Rectal smooth muscle tissue (tissue), 1 donor: ENCODE measurements around the gene DNAJC5G.

ENCODE experiments used
- H3K27ac ChIP-seq: one replicate; pipeline ENCODE4 v1.7.0; 2013; ENCODE audit warnings: low read depth, low read length, inconsistent platforms
- H3K27me3 ChIP-seq: one replicate; pipeline ENCODE4 v1.7.0; 2013; ENCODE audit warnings: low read length; ENCODE audit not compliant: control insufficient read depth, insufficient read depth
- H3K36me3 ChIP-seq: one replicate; pipeline ENCODE4 v1.7.0; 2013; ENCODE audit warnings: low read length; ENCODE audit not compliant: control insufficient read depth, insufficient read depth
- H3K4me1 ChIP-seq: one replicate; pipeline ENCODE4 v1.7.0; 2013; ENCODE audit warnings: low read length; ENCODE audit not compliant: control insufficient read depth, insufficient read depth
- H3K4me3 ChIP-seq: one replicate; pipeline ENCODE4 v1.7.0; 2013; ENCODE audit warnings: low read length
- H3K9ac ChIP-seq: one replicate; pipeline ENCODE4 v1.7.0; 2013; ENCODE audit warnings: low read length

The DNAJC5G gene, protein sequence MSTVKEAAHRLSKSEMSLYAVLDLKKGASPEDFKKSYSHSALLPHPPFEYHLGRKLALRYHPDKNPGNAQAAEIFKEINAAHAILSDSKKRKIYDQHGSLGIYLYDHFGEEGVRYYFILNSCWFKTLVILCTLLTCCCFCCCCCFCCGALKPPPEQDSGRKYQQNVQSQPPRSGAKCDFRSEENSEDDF

DNA sequence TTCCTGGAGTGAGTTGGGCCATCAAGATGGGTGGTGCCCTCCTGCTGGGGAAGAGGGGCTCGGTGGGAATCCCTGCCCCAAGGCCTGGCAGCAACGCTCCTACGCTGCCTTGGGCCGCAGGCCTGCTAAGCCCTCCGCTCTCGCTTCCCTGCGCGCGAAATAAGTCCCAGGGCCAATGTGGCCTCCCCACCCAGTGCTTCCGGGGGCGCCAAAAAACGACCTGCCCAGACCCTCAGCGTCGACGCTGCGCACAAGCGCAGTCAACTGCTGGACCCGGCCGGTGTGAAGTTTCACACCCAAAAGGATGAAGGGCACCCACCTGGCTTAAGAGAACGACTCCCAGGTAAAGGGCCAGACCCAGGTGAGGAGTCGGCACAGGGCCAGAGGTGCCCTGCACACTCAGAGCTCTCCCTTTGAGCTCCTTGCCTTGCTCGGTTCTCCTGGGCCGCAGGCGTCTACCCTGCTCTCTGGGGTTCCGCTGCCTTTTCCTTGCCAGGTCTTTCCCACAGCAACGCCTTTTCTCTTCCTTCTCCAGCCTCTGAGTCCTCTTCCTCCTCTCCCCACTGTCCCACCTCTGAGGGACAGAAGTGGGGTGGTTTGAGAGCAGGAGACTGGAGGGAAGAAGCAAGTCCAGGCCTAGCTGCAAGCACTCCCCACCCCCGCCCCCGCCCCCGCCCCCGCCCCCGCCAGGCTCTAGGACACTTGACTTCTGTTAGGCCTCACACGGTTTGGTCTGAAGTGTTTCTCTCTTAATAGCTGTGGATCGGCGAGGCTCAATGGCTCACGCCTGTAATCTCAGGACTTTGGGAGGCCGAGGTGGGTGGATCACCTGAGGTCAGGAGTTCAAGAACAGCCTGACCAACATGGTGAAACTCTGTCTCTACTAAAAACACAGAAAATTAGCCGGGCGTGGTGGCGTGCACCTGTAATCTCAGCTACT lies at the start of gene DNAJC5G:
DNAJC5G (plus strand) TSS at position 223 of the 940 bp plus-strand sequence. CDS start 1,296 bp downstream, outside the sequence.
- Histone ChIP-seq H3K36me3 (no peaks in the 10 kb centered on the region), H3K4me1 (peaks cover 3% of the 10 kb centered on the region), H3K27me3 (no peaks in the 10 kb centered on the region), H3K4me3 (no peak within 1 kb of the TSS), H3K27ac (no peak within 1 kb of the TSS), H3K9ac (no peak within 1 kb of the TSS)

DNA sequence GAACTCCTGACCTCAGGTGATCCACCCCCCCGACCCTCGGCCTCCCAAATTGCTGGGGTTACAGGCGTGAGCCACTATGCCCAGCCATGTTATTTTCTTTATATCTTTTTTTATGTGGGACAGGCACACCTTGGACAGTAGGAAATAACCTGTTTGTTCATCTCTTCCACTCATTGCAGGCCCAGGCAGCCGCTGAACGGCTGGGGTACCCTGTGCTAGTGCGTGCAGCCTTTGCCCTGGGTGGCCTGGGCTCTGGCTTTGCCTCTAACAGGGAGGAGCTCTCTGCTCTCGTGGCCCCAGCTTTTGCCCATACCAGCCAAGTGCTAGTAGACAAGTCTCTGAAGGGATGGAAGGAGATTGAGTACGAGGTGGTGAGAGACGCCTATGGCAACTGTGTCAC lies 49.7 kb upstream of the DNAJC5G start:
- H3K4me3 ChIP-seq: no peak overlapping the region
- peaks cover 39% of the 10 kb centered on the region for H3K36me3 ChIP-seq
- H3K9ac ChIP-seq: no peak overlapping the region
- no peaks in the 10 kb centered on the region for H3K4me1 ChIP-seq
- no peaks in the 10 kb centered on the region for H3K27me3 ChIP-seq
- no peak overlapping the region for H3K27ac ChIP-seq

DNA sequence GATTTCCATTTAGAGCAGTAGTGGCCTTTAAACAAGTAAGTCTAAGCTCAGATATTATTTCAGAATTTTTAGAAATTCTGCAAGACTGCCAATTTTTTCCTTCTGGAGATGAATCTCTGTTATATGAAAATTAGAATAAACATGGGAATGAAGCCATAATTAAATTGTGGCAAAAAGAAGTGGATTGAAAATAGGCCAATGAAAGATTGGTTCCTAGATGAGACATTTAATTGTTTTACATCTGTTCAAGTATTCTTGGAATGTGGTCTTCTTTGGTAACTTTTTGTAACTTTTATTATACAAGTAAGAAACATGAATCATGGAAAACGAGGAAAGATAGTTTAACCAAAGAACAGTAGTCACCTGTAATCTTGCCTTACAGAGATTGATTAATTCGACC lies 47.7 kb upstream of the DNAJC5G start:
- Histone ChIP-seq H3K4me3 (no peak overlapping the region), H3K9ac (no peak overlapping the region), H3K4me1 (no peaks in the 10 kb centered on the region), H3K36me3 (peaks cover 52% of the 10 kb centered on the region), H3K27me3 (no peaks in the 10 kb centered on the region), H3K27ac (no peak overlapping the region)

DNA sequence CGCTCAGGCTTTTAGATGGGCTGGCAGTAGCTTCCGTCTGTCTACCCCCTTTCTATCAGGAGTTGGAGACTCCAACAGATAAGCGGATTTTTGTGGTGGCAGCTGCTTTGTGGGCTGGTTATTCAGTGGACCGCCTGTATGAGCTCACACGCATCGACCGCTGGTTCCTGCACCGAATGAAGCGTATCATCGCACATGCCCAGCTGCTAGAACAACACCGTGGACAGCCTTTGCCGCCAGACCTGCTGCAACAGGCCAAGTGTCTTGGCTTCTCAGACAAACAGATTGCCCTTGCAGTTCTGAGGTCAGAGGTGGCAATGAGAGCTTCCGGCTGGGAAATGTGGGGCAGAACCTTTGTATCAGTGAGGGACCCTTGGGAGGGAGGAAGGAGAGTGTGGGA lies 43.3 kb upstream of the DNAJC5G start:
- H3K36me3 ChIP-seq: peaks cover 49% of the 10 kb centered on the region
- no peak overlapping the region for H3K27ac ChIP-seq
- H3K4me1 ChIP-seq: no peaks in the 10 kb centered on the region
- H3K27me3 ChIP-seq: no peaks in the 10 kb centered on the region
- H3K9ac ChIP-seq: no peak overlapping the region
- H3K4me3 ChIP-seq: no peak overlapping the region

DNA sequence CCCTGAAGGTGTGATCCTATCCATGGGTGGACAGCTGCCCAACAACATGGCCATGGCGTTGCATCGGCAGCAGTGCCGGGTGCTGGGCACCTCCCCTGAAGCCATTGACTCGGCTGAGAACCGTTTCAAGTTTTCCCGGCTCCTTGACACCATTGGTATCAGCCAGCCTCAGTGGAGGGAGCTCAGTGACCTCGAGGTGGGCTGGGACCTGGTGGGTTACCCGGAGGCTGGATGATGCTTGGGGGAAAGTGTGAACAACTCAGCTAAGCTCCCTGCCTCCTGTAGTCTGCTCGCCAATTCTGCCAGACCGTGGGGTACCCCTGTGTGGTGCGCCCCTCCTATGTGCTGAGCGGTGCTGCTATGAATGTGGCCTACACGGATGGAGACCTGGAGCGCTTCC lies 41.9 kb upstream of the DNAJC5G start:
- H3K27ac ChIP-seq: no peak overlapping the region
- H3K4me1 ChIP-seq: no peaks in the 10 kb centered on the region
- H3K36me3 ChIP-seq: peaks cover 54% of the 10 kb centered on the region
- H3K27me3 ChIP-seq: no peaks in the 10 kb centered on the region
- H3K9ac ChIP-seq: no peak overlapping the region
- H3K4me3 ChIP-seq: no peak overlapping the region

DNA sequence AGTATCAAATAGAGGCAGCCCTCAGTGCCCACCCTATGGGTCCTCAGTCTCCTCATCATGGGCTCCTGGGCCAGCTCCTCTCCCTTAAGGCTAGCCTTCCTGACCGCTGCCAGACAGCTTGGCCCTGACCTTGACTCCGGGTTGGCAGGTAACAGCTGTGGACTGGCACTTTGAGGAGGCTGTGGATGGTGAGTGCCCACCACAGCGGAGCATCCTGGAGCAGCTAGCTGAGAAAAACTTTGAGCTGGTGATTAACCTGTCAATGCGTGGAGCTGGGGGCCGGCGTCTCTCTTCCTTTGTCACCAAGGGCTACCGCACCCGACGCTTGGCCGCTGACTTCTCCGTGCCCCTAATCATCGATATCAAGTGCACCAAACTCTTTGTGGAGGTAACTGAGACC lies 39.1 kb upstream of the DNAJC5G start:
- H3K27ac ChIP-seq: no peak overlapping the region
- H3K36me3 ChIP-seq: peaks cover 64% of the 10 kb centered on the region
- no peaks in the 10 kb centered on the region for H3K27me3 ChIP-seq
- no peak overlapping the region for H3K9ac ChIP-seq
- H3K4me3 ChIP-seq: no peak overlapping the region
- H3K4me1 ChIP-seq: no peaks in the 10 kb centered on the region

DNA sequence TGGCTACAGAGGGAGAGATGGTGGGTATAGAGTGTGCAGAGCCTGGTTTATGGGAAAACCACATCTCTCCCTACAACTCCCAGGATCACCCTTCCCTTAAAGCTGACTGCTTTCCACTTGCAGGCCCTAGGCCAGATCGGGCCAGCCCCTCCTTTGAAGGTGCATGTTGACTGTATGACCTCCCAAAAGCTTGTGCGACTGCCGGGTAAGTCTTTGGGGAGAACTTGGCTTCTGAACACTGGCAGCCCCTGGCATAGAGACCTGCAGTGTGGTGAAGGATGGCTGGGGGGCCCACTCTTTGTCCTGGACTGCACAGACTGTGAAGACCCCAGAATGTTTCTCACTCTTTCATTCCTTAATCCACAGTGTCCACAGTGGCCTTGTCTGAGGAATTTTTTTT lies 38.6 kb upstream of the DNAJC5G start:
- Histone ChIP-seq H3K27ac (no peak overlapping the region), H3K36me3 (peaks cover 65% of the 10 kb centered on the region), H3K27me3 (no peaks in the 10 kb centered on the region), H3K9ac (no peak overlapping the region), H3K4me1 (no peaks in the 10 kb centered on the region), H3K4me3 (no peak overlapping the region)

DNA sequence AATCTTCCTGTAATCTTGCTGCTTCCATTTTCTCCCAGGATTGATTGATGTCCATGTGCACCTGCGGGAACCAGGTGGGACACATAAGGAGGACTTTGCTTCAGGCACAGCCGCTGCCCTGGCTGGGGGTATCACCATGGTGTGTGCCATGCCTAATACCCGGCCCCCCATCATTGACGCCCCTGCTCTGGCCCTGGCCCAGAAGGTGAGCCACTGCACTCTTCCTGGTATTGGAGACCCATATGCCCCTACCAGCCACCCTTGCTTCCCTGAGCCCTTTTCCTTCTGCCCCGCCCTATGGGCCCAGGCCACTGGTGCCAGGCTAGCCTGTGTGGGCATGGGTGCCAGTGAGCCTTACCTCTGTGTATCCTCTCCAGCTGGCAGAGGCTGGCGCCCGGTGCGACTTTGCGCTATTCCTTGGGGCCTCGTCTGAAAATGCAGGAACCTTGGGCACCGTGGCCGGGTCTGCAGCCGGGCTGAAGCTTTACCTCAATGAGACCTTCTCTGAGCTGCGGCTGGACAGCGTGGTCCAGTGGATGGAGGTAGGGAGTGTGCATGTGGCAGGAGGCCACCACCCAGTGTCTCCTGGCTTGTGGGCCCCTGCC lies 37.8 kb upstream of the DNAJC5G start:
- Histone ChIP-seq H3K9ac (no peak overlapping the region), H3K27ac (no peak overlapping the region), H3K4me3 (no peak overlapping the region), H3K36me3 (peaks cover 59% of the 10 kb centered on the region), H3K27me3 (no peaks in the 10 kb centered on the region), H3K4me1 (no peaks in the 10 kb centered on the region)

DNA sequence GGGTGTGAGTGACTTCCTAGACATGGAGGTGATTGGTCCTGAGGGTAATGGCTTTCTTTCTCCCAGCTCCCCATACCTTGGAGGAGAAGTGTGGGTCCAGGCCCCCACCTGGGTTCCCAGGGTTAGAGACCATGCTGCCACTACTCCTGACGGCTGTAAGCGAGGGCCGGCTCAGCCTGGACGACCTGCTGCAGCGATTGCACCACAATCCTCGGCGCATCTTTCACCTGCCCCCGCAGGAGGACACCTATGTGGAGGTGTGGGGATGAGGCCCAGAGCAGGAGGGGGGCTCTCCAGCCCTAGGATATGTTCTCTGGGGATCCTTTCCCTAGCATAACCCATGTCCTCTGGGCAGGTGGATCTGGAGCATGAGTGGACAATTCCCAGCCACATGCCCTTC lies 36.3 kb upstream of the DNAJC5G start:
- peaks cover 52% of the 10 kb centered on the region for H3K36me3 ChIP-seq
- H3K27ac ChIP-seq: no peak overlapping the region
- H3K27me3 ChIP-seq: no peaks in the 10 kb centered on the region
- no peak overlapping the region for H3K4me3 ChIP-seq
- no peak overlapping the region for H3K9ac ChIP-seq
- H3K4me1 ChIP-seq: no peaks in the 10 kb centered on the region

DNA sequence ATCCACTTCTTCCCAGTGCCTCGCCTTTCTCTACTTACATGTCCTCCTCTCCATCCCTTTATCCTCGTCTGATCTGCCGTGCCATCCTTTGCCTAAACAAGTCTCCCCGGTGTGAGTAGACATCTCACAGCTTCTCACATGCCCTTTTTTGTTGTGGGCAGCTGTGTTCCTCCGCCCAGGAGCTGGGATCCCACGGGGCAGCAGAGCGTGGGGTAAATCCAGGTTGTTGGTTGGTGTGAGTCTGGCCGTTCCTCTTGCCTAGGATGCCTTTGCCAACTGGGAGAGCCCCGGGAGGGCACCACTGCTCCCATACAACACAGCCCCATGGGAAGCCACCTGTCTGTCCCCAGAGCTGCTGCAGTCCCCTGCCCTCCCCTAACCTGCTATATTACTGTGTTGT lies 34.8 kb upstream of the DNAJC5G start:
- peaks cover 43% of the 10 kb centered on the region for H3K36me3 ChIP-seq
- H3K9ac ChIP-seq: no peak overlapping the region
- H3K27me3 ChIP-seq: no peaks in the 10 kb centered on the region
- no peak overlapping the region for H3K27ac ChIP-seq
- H3K4me3 ChIP-seq: no peak overlapping the region
- no peaks in the 10 kb centered on the region for H3K4me1 ChIP-seq

DNA sequence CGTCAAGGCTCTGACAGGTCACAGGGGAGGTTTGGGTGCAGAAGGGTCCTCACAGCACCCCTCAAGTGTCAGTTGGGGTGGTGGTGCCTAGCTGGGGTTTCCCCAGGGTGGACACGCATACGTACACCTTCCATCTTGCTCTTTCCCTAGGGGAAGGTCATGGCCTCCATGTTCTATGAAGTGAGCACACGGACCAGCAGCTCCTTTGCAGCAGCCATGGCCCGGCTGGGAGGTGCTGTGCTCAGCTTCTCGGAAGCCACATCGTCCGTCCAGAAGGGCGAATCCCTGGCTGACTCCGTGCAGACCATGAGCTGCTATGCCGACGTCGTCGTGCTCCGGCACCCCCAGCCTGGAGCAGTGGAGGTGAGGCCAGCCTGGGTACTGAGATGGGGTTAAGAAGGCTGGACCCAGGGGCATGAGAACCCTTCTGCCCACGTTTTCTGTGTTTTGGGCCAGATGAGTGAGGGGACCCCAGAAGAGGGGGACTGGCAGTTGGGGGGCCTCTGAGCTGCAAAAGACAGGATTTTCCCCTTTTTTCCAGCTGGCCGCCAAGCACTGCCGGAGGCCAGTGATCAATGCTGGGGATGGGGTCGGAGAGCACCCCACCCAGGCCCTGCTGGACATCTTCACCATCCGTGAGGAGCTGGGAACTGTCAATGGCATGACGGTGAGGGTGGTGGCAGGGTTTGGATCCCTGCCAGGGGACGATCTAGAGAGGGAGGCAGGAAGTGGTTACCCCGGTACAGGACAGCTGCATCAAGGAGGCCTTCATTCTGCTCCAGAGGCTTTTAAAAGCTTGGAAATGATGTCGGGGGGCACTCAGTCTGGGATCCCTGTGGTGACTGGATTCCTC lies 33.2 kb upstream of the DNAJC5G start:
- no peak overlapping the region for H3K9ac ChIP-seq
- no peak overlapping the region for H3K27ac ChIP-seq
- H3K36me3 ChIP-seq: peaks cover 39% of the 10 kb centered on the region
- no peak overlapping the region for H3K4me3 ChIP-seq
- no peaks in the 10 kb centered on the region for H3K4me1 ChIP-seq
- no peaks in the 10 kb centered on the region for H3K27me3 ChIP-seq

DNA sequence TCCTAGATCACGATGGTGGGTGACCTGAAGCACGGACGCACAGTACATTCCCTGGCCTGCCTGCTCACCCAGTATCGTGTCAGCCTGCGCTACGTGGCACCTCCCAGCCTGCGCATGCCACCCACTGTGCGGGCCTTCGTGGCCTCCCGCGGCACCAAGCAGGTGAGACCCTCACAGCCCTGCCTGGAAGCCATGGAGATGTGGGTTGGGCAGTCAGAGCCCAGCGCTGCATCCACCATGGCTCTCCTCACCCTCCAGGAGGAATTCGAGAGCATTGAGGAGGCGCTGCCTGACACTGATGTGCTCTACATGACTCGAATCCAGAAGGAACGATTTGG lies 32.6 kb upstream of the DNAJC5G start:
- no peaks in the 10 kb centered on the region for H3K27me3 ChIP-seq
- H3K36me3 ChIP-seq: peaks cover 34% of the 10 kb centered on the region
- no peak overlapping the region for H3K27ac ChIP-seq

More for the DNA sequence above, 32.6 kb upstream of the DNAJC5G start:
- Histone ChIP-seq H3K4me1 (no peaks in the 10 kb centered on the region), H3K4me3 (no peak overlapping the region), H3K9ac (no peak overlapping the region)
